GM21737 (cell line): ENCODE measurements around the gene ELP4.
"Not testable (repeated sequence)": the region's sequence is repeated elsewhere in the genome, so short reads cannot be mapped to it uniquely, and the experiment has no call there.

Experiments
- ATAC-seq: cut with Tn5 transposase; IDR thresholded peaks from one replicate; pipeline ENCODE4 v1.9.1; 2021; ENCODE audit warnings: mild to moderate bottlenecking, moderate library complexity; ENCODE audit not compliant: unreplicated experiment

Gene ELP4

GRCh38 chr11:31542862-31543261 lies 33.3 kb downstream of the ELP4 start:
- no peak for ATAC-seq

DNA sequence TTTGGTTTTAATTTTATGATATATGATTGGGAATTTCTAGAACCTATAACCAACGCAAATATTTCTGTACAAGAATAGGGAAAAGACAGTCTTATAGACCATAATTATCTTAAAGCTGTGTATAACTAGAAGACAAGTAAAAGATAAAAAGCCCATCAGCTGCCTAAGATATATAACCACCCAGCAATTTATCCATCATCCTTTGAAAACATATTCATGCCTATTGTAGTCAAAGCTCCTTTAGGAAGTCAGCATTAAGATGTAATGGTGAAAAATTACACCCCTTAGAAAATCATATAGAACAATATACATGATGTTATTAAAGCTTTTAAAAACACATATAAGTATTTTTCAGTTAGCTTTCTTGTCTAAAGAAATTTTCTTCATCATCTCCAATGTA lies 46.4 kb downstream of the ELP4 start:
- ATAC-seq: no peak

- ATAC-seq: no peak
These were observed 48.4 kb downstream of the ELP4 start for GRCh38 chr11:31558001-31558400.

DNA sequence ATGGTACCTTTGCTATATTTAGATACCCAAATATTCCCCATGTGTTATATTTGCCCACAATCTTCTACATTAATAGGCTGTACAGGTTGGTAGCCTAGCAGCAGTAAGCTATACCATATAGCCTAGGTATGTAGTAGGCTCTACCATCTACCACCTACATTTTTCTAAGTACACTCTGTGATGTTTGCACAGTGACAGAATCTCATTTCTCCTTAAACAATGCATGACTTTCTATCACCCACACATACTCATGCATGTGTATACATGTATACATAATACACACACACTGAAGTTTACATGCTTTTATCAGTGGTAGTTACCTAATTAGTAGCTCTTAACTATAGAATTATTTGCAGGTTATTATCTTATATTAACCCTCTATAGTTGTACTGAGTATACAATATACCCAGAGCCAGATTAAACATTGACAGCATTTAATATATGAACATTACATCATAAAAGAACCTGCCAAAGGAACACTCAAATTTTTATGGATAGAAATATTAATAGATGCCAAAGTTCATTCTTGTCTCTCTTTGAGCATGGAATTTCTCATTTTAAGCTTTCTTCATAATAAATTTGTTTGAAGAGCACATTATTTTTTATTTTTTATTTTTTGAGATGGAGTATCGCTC lies 51.4 kb downstream of the ELP4 start:
- ATAC-seq: no peak

- not testable (repeated sequence) for ATAC-seq
These were observed 55.0 kb downstream of the ELP4 start for GRCh38 chr11:31564517-31564916.

DNA sequence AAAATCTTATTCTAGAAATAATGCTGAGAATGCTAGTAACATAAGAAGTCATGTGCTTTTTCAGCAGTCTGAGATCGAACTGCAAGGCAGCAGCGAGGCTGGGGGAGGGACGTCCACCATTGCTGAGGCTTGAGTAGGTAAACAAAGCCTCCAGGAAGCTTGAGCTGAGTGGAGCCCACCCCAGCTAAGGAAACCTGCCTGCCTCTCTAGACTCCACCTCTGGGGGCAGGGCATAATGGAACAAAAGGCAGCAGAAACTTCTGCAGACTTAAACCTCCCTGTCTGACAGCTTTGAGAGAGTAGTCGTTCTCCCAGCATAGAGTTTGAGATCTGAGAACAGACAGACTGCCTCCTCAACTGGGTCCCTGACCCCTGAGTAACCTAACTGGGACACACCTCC lies 64.6 kb downstream of the ELP4 start:
- ATAC-seq: not testable (repeated sequence)

GRCh38 chr11:31575764-31576163 lies 66.2 kb downstream of the ELP4 start:
- not testable (repeated sequence) for ATAC-seq

DNA sequence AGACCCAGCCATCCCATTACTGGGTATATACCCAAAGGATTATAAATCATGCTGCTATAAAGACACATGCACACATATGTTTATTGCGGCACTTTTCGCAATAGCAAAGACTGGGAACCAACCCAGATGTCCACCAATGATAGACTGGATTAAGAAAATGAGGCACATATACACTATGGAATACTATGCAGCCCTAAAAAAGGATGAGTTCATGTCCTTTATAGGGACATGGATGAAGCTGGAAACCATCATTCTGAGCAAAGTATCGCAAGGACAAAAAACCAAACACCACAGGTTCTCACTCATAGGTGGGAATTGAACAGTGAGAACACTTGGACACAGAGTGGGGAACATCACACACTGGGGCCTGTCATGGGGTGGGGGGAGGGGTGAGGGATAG lies 69.8 kb downstream of the ELP4 start:
- not testable (repeated sequence) for ATAC-seq

DNA sequence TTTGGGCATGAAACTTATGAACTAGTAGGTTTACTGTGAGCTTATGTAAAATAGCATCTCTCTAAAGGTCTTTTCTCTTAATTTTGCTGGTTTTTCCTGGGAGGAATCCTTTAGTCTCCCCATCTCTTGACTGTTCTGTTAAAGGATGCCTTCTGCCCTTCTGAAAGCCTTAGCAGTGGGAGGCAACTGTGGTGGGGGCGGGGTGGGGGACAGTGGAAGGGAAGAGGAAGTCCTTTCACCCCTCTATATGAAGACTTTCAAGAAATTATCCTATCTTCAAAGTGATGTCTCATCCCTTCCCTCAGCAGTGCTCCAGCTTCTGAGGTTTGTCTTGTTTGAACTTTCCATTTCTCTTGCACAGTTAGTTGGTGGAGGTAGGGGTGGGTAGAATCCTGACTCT lies 73.1 kb downstream of the ELP4 start:
- ATAC-seq: no peak

- no peak for ATAC-seq
These were observed 88.9 kb downstream of the ELP4 start for GRCh38 chr11:31598454-31598853.

DNA sequence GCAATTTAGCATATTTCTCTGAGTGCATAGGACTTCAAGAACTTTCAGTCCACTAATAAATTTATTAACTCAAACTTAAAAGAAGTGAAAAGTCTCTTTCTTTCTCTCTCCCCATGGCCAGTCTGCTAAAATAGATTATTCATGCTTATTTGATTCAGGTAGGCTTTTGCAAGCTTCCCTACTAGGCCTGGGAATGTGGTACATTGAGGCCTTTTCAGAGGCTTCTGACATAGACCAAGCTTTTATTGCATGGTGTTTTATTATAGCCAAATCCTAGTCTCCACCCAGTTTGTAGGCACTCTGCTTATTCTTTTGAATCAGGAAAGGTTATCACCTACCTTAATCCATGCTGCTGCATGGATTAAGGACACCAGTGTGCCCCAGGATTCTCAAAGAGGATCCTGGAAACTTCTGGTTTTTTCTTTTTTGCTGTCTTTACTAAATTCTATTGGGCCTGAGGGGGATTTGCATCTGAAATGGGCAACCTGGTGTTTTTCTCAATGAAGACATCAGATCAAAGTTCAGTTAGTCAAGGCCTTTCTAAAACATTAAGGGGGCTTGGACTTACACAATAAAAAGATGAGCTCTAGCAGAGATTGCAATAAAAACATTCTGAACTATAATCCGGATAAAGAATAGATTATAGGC lies 92.2 kb downstream of the ELP4 start:
- no peak for ATAC-seq

DNA sequence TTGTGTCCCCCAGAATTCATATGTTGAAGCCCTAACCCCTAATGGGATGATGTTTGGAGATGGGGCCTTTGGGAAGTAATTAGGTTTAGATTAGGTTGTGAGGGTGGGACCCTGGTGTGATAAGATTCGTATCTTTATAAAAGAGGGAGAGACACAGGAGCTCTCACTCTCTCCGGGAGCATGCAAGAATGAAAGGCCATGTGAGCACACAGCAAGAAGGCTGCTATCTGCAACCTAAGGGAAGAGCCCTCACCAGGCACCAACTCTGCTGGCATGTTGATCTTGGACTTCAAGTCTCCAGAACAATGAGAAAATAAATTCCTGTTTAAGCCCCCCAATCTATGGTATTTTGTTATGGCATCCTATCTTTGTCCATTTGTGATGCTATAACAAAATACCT lies 97.3 kb downstream of the ELP4 start:
- no peak for ATAC-seq

- no peak for ATAC-seq
These were observed 98.3 kb downstream of the ELP4 start for GRCh38 chr11:31607914-31608313.

DNA sequence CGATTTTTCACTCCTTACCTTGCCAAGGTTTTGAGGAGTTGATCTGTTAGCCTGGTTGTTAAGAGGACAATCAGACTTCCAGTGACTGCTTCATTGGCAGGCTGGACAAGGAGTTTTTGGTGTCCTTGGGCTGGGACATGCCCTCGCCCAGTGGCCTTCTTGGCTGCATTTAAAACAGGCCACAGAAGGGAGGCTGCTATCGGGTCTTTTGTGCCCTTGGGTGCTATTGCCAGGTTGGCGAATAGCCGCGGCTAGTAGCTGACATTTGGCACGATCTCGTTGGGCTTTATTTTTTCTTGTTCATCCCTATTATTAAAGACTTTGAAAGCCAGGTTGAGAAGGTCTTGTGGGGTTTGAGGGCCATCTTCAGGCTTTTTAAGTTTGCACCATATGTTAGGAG lies 99.4 kb downstream of the ELP4 start:
- ATAC-seq: no peak

DNA sequence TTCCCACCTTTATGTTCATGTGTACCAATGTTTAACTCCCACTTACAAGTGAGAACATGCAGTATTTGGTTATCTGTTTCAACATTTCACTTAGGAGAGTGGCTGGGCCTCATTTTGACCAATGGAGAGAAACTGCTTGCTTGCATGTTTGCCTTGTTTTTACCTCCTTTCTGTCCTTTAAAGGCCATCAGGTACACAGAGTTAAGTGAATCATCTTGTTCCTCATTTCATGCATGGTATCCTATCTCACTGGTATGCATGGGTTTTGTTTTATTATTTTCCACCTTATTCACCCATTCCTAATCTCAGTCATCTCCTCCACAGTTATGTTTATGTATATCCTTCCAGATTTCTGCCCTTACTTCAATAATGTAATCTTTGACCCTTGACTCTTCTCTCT lies 101.0 kb downstream of the ELP4 start:
- no peak for ATAC-seq

GRCh38 chr11:31617246-31617645 lies 107.7 kb downstream of the ELP4 start:
- ATAC-seq: no peak

GRCh38 chr11:31619980-31620379 lies 110.4 kb downstream of the ELP4 start:
- ATAC-seq: no peak

GRCh38 chr11:31620434-31620833 lies 110.9 kb downstream of the ELP4 start:
- no peak for ATAC-seq

- no peak for ATAC-seq
These were observed 116.3 kb downstream of the ELP4 start for GRCh38 chr11:31625868-31626267.

GRCh38 chr11:31628111-31628510 lies 118.5 kb downstream of the ELP4 start:
- ATAC-seq: no peak

GRCh38 chr11:31636983-31637382 lies 127.4 kb downstream of the ELP4 start:
- ATAC-seq: no peak

- ATAC-seq: no peak
These were observed 131.0 kb downstream of the ELP4 start for GRCh38 chr11:31640611-31641010.
